IPS-NIHi11 (cell line): ENCODE results near the gene PP2D1.
A peak's percentile ranks its signal among the peaks of the same experiment; 100 is the strongest.
"Not testable (repeated sequence)": the region's sequence is repeated elsewhere in the genome, so short reads cannot be mapped to it uniquely, and the experiment has no call there.

Source experiments
- DNase-seq: peaks from one replicate; pipeline ENCODE4 v3.0.0; 2012; ENCODE audit warnings: mixed read lengths, low spot score

The PP2D1 gene

GRCh38 chr3:20012164-20012563 lies at the start of gene PP2D1:
Gene PP2D1 (minus strand): TSS chr3:20012264. CDS start chr3:20012072, 192 bp downstream.
- no peak for DNase-seq

GRCh38 chr3:20060974-20061685 lies 49.1 kb upstream of the PP2D1 start:
- no peak for DNase-seq

GRCh38 chr3:20059929-20060328 lies 47.9 kb upstream of the PP2D1 start:
- no peak for DNase-seq

GRCh38 chr3:20057612-20058180 lies 45.6 kb upstream of the PP2D1 start:
- DNase-seq = no peak

GRCh38 chr3:20056725-20057611 lies 44.9 kb upstream of the PP2D1 start:
- DNase-seq = peak; percentile 23

GRCh38 chr3:20055842-20056241 lies 43.8 kb upstream of the PP2D1 start:
- DNase-seq = no peak

GRCh38 chr3:20055020-20055775 lies 43.1 kb upstream of the PP2D1 start:
- no peak for DNase-seq

GRCh38 chr3:20054549-20054987 lies 42.5 kb upstream of the PP2D1 start:
- DNase-seq = no peak

GRCh38 chr3:20052851-20053250 lies 40.8 kb upstream of the PP2D1 start:
- no peak for DNase-seq

GRCh38 chr3:20051123-20051806 lies 39.2 kb upstream of the PP2D1 start:
- no peak for DNase-seq

- no peak for DNase-seq
These were observed 36.2 kb upstream of the PP2D1 start for GRCh38 chr3:20047976-20048883.

- DNase-seq = no peak
These were observed 35.3 kb upstream of the PP2D1 start for GRCh38 chr3:20047341-20047779.

GRCh38 chr3:20046556-20046955 lies 34.5 kb upstream of the PP2D1 start:
- DNase-seq = no peak

GRCh38 chr3:20045141-20045540 lies 33.1 kb upstream of the PP2D1 start:
- DNase-seq = not testable (repeated sequence)

GRCh38 chr3:20043825-20044224 lies 31.8 kb upstream of the PP2D1 start:
- DNase-seq = no peak

- no peak for DNase-seq
These were observed 31.3 kb upstream of the PP2D1 start for GRCh38 chr3:20043396-20043795.

- DNase-seq = no peak
These were observed 30.3 kb upstream of the PP2D1 start for GRCh38 chr3:20042331-20042730.

- peak; percentile 74 for DNase-seq
These were observed 29.2 kb upstream of the PP2D1 start for GRCh38 chr3:20041197-20041780.

GRCh38 chr3:20040548-20041196 lies 28.6 kb upstream of the PP2D1 start:
- DNase-seq = peak; percentile 68
